ENCODE results near the gene ASAP3.

DNA sequence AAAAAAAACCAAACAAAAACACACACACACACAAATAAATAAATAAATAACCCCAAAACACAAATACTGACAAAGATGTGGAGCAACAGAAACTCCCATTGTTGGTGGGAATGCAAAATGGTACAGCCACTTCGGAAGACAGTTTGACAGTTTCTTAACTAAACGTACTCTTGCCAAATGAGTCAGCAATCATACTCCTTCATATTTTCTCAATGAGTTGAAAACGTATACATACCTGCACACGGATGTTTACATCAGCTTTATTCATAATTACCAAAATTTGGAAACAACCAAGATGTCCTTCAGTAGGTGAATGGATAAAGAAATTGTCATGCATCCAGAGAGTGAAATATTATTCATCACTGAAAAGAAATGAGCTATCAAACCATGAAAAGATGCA lies 23.5 kb downstream of the ASAP3 start:
- TF ChIP-seq, protein P1, sequence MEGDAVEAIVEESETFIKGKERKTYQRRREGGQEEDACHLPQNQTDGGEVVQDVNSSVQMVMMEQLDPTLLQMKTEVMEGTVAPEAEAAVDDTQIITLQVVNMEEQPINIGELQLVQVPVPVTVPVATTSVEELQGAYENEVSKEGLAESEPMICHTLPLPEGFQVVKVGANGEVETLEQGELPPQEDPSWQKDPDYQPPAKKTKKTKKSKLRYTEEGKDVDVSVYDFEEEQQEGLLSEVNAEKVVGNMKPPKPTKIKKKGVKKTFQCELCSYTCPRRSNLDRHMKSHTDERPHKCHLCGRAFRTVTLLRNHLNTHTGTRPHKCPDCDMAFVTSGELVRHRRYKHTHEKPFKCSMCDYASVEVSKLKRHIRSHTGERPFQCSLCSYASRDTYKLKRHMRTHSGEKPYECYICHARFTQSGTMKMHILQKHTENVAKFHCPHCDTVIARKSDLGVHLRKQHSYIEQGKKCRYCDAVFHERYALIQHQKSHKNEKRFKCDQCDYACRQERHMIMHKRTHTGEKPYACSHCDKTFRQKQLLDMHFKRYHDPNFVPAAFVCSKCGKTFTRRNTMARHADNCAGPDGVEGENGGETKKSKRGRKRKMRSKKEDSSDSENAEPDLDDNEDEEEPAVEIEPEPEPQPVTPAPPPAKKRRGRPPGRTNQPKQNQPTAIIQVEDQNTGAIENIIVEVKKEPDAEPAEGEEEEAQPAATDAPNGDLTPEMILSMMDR (IDR thresholded peaks at IDR 0.05; ENCODE audit: low read depth, low read length) = no peak
- no peak for TF ChIP-seq EZH2phosphoT487 (IDR thresholded peaks at IDR 0.05; ENCODE audit: low read depth)
